NB4 (cell line): ENCODE measurements around the gene KLHL12.

Source experiments
- DNase-seq: peaks from one replicate; pipeline ENCODE4 v3.0.0; 2010; ENCODE audit warnings: low read depth
- H3K4me3 ChIP-seq: one replicate; pipeline ENCODE4 v1.5.1; 2011; ENCODE audit warnings: mild to moderate bottlenecking, low read depth, low read length, moderate library complexity
- MYC ChIP-seq: IDR thresholded peaks from 2 replicates; pipeline ENCODE4 v1.6.1; 2011; ENCODE audit warnings: low read depth, low read length
- POLR2A ChIP-seq: IDR thresholded peaks from 2 replicates; pipeline ENCODE4 v1.6.1; 2011; ENCODE audit warnings: mild to moderate bottlenecking; ENCODE audit not compliant: insufficient read length; ENCODE audit errors: extremely low read depth
- TF ChIP-seq, protein P1 (sequence below): IDR thresholded peaks from 2 replicates; pipeline ENCODE4 v1.6.1; 2011; ENCODE audit warnings: low read depth, low read length
- TF ChIP-seq, protein P2 (sequence below): IDR thresholded peaks from one replicate; pipeline ENCODE4 v1.5.1; 2012; ENCODE audit warnings: low read depth, low read length

Gene KLHL12

DNA sequence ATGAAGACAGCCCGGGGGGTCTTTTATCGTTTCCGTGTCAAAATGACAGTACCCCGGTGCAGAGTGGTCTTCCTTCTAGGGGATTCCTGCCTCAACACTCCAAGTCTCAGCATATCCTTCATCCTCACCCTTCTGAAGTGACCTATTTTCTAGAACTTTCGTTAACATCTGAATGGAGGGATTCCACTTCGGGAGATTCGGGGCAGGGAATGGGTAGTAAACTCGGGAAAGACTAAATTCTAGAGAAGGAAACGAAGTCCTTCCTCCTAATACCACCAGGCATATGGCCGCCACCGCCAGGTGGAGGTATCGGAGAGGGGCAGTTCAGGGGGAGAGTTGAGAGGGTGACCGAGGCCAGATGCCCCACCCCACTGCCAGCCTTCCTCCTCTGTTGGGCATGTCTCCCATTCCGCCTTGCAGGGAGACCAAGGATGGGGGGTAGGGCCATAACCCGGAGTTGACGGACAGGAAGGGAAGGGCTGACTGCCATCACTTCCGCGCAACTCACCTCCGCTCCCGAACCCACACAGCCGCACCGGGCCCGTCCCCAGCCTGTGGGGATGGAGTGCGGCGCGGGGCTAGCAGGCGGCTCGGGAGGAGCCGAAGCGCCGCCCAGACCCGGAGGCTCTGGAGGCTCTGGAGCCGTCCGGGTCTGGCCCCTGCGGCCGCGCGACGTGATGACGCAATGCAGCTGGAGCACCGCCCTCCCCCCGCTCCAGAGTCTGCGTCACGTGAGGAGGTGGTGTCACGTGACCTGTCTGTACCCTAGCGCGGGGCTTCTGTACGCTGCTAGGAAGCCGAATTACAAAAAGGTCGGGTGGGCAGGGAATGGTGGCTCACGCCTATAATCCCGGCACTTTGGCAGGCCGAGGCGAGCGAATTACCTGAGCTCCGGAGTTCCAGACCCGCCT lies at the start of gene KLHL12:
TSS of gene KLHL12 (minus strand) at position 654 of the 911 bp plus-strand sequence. CDS start 2,072 bp downstream, outside the sequence.
- peak; percentile 98 for DNase-seq
- TF ChIP-seq, protein P1, sequence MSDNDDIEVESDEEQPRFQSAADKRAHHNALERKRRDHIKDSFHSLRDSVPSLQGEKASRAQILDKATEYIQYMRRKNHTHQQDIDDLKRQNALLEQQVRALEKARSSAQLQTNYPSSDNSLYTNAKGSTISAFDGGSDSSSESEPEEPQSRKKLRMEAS, result peak; percentile 98
- TF ChIP-seq POLR2A (peak; percentile 91), MYC (peak; percentile 73)
- TF ChIP-seq, protein P2, sequence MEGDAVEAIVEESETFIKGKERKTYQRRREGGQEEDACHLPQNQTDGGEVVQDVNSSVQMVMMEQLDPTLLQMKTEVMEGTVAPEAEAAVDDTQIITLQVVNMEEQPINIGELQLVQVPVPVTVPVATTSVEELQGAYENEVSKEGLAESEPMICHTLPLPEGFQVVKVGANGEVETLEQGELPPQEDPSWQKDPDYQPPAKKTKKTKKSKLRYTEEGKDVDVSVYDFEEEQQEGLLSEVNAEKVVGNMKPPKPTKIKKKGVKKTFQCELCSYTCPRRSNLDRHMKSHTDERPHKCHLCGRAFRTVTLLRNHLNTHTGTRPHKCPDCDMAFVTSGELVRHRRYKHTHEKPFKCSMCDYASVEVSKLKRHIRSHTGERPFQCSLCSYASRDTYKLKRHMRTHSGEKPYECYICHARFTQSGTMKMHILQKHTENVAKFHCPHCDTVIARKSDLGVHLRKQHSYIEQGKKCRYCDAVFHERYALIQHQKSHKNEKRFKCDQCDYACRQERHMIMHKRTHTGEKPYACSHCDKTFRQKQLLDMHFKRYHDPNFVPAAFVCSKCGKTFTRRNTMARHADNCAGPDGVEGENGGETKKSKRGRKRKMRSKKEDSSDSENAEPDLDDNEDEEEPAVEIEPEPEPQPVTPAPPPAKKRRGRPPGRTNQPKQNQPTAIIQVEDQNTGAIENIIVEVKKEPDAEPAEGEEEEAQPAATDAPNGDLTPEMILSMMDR, result peak; percentile 45

DNA sequence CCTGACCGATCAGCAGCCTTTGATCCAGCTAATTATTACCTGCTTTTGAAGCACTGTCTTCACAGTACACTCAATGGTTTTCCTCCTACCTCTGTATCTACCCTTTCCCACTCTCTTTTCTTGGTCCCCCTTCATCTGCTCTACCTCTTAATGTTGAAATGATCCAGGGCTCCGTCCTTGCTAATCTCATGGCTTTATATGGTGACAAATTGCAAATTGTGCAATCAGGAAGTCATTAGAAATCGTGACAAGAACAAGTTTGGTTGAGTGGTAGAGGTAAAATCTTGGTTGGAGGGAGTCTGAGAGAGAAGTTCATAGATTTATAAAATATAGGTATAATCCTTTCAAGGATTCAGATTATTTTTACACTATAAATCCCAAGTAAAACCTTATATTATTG lies 49.6 kb upstream of the KLHL12 start:
- DNase-seq, result peak; percentile 59
- H3K4me3 ChIP-seq, result no peak overlapping the region
- TF ChIP-seq POLR2A (no peak), MYC (no peak)
- TF ChIP-seq, protein P1, result no peak
- TF ChIP-seq, protein P2, result no peak

More for the DNA sequence above, at the start of gene KLHL12:
- H3K4me3 ChIP-seq, result peak within 1 kb of the TSS; percentile 94

DNA sequence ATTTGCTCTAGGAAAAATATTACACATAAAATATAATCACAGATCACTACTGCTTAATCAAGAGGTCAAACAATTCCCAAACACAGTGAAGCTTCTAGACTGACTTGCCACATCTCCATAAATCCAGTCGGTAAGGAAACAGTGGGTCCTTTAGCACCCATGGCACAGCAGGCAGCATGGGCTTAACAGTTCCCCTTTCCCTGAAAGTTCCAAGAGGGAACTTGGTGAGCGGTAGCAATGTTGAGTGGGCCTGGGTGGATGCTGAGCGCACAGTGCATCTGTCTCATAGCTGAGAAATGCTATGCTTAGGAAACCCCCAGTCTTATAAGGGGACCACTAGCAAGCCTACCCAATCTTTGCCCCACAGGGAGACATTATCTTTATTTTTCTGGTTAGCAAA lies 47.8 kb upstream of the KLHL12 start:
- DNase-seq, result no peak
- TF ChIP-seq, protein P1, result no peak
- TF ChIP-seq, protein P2, result no peak
- TF ChIP-seq POLR2A, result no peak
- TF ChIP-seq MYC, result no peak
- H3K4me3 ChIP-seq, result no peak overlapping the region

DNA sequence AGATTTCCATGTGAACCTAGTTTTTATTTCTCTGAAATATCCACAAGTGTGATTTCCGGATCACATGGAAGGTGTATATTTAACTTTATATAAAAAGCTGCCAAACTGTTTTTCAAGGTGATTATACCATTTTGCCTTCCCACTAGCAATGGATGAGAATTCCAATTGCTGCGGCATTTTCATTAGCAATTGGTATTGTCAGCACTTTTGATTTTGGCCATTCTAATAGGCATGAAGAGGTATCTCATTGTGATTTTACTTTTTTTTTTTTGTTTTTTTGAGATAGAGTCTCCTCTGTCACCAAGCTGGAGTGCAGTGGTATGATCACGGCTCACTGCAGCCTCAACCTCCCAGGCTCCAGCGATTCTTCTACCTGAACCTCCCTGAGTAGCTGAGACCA lies 45.0 kb upstream of the KLHL12 start:
- no peak for DNase-seq
- no peak for TF ChIP-seq POLR2A
- TF ChIP-seq, protein P2, result no peak
- H3K4me3 ChIP-seq, result no peak overlapping the region

DNA sequence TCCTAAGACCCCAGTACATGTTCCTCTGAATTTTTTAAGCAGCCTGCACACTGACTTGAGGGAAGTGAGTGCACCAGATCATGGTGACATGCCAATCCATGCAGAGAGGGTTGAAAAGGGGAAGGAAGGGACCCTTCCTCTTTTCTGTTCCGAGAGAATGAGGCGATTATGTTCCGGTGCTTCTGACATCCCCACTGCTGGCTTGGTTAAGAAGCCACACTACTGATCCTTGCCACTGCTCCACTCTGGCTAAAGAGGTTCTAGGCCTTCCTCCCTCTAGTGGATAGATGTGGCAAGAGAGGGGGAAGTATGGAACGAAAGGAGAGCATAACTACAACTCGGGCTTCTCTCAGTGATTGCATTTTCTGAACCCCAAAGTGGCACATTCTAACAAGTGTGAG lies 41.9 kb upstream of the KLHL12 start:
- TF ChIP-seq, protein P1, result peak; percentile 63; the same call in 1 of the 2 replicates
- TF ChIP-seq MYC (peak; percentile 54), POLR2A (no peak)
- TF ChIP-seq, protein P2, result peak; percentile 83
- DNase-seq, result peak; percentile 97
- H3K4me3 ChIP-seq, result peak overlapping the region; percentile 12
